LNCAP (cell line): ENCODE measurements around the gene LYRM1.

Source experiments
- CTCF ChIP-seq: fragments of 450-650 bp; IDR thresholded peaks from 2 replicates; pipeline ENCODE4 v1.5.1; 2017; ENCODE audit warnings: mild to moderate bottlenecking

LYRM1 gene

DNA sequence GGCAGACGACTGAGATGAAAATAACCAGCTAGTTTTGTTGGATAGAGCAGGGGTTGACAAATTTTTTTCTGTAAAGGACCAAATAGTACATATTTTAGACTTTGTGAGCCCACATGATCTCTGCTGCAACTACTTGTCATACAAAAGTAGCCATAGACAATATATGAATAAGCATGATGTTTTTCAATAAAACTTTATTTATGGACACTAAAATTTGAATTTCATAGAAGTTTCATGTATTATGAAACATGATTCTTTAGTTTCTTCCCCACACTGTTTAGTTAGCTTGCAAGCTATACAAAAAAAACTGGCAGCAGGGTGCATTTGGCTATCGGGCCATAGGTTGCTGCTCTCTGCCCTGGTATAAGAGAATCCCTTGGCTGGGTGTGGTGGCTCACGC lies 56.6 kb downstream of the LYRM1 start:
- TF ChIP-seq CTCF: no peak

GRCh38 chr16:20960899-20961298 lies 60.3 kb downstream of the LYRM1 start:
- TF ChIP-seq CTCF: no peak

DNA sequence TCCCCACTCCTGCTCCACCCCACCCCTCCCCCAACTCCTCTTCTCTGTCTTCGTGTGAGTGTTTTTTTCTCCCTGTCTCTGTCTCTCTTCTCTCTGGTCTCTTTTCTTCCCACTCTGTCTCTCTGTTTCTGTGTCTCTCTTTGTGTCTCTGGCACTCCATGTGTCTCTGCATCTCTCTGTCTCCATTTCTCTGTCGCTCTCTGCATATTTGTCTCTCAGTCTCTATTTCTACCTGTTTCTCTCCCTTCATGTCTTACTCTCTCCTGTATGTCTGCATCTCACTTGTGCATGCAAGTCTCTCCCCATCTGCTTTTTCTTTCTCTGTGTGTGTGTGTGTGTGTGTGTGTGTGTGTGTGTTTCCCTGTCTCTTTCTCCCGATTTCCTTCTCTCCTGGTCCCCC lies 68.2 kb downstream of the LYRM1 start:
- no peak for TF ChIP-seq CTCF

DNA sequence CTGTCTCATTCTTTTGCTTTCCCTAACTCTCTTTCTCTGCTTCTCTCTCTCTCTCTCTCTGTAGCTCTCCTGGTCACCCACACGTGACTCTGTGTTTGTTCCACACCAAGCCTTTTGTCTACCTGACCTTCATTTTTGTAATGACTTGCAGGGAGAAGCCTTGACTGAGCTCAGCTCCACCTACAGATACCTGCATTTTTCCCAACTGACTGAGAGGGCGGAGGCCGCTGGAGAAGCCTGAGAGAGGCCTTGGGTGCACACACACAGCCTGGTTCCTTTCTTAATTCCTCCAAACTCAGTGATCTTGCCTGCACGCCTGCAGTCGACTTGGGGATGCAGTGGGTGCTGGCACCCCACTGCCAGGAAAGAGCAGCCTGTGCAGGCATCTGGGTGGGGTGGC lies 68.8 kb downstream of the LYRM1 start:
- no peak for TF ChIP-seq CTCF

DNA sequence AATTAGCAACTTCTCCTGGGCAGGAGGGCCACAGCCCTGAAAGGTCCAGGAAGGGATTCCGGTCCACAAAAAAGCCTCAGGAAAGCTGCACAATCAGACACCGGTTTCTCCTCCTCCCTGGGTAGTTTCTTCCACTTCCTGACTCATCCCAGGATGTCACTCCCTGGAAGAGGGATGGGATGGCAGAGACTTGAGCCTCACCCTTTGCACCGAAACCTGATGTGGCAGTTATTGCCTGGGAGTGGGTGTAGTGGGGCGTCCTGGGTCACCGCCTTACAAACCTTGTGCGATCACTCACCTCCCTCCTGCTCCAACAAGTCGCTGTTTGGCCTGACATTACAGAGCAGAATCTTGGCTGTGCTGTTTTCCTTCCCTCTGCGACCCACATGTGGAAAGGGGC lies 70.8 kb downstream of the LYRM1 start:
- TF ChIP-seq CTCF: no peak
